NOMO-1 (cell line): ENCODE measurements around the gene MC4R.

Source experiments
- DNase-seq, 2 experiments: peaks; one replicate each; lab custom pipeline; 2025; ENCODE audit not compliant: unreplicated experiment in 2 of 2; lab: John Stamatoyannopoulos, UW

MC4R gene

GRCh38 chr18:60329131-60329530, 43.4 kb downstream of the MC4R start:
- DNase-seq, result no peak

- no peak for DNase-seq
Measured at GRCh38 chr18:60327880-60328279, 44.7 kb downstream of the MC4R start.

DNA sequence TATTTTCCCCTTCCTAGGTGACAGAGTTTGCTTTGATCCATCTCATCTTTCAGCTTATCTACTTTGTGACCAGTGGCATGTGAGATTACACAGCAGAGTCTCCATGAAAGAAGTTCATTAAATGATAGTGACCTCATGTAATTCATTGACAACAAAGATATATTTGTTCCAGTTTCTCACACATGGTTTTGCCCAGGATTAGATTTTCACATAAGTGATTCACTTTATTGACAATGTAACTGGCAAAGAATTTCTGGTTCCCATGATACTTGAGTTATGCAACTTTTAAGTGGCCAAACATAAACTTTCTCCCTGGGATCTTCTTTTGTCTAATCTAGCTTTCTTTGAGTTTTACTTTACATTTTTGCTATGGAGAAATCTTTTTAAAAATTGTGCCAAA, 50.0 kb downstream of the MC4R start:
- DNase-seq, result no peak
